ENCODE results near the gene CDKN2B-AS1.

CDKN2B-AS1 gene

DNA sequence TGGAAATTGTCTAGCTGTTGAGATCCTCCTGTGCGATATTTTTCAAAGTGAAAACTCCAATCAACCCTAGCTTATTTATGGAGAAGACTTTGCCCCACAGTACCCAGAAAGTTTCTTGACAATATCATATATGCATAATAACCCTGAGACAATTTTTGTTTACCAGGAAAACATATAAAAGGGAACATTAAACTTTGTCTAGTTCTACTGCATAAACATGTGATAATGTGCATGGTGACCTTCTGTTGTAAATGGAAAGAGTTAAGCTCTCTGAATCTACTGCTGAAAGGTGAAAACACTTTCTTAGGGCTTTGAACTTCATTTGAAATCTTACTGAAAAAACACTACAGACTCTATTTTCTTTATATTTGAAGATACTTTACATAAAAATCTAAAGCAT is 46.8 kb downstream of the CDKN2B-AS1 start:
- no peaks in the 10 kb centered on the region for H3K4me1 ChIP-seq (ENCODE audit: control insufficient read depth, insufficient read depth, low read length)
- H3K9ac ChIP-seq (ENCODE audit: low read depth, low read length) = no peak overlapping the region
- no peak overlapping the region for H3K4me3 ChIP-seq (ENCODE audit: low read depth, low read length)
- no peaks in the 10 kb centered on the region for H3K9me3 ChIP-seq (ENCODE audit: control insufficient read depth, insufficient read depth, low read length)
- no peaks in the 10 kb centered on the region for H3K36me3 ChIP-seq (ENCODE audit: control insufficient read depth, insufficient read depth, low read length)
- no peaks in the 10 kb centered on the region for H3K27me3 ChIP-seq (ENCODE audit: control insufficient read depth, insufficient read depth, low read length)

DNA sequence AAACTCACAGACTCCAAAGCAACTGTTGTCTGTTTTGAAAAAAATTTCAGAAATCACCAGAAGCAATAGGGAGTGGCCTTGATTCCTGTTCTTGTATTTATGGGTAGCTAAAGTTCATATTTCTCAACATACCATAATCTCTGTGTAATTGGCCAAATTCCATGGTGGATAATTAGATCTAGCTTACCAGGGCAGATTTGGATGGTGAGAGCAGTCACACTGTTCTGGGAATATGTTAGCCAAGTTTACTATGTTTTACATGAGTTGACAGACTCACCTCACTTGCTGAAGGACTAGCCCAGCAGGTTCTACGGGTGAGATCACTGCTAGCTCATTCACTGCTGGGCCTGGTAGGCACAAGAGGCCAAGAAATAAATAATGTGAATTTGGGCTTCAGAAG is 47.2 kb downstream of the CDKN2B-AS1 start:
- no peak overlapping the region for H3K9ac ChIP-seq (ENCODE audit: low read depth, low read length)
- no peaks in the 10 kb centered on the region for H3K36me3 ChIP-seq (ENCODE audit: control insufficient read depth, insufficient read depth, low read length)
- H3K4me3 ChIP-seq (ENCODE audit: low read depth, low read length) = no peak overlapping the region
- no peaks in the 10 kb centered on the region for H3K27me3 ChIP-seq (ENCODE audit: control insufficient read depth, insufficient read depth, low read length)
- H3K4me1 ChIP-seq (ENCODE audit: control insufficient read depth, insufficient read depth, low read length) = no peaks in the 10 kb centered on the region
- no peaks in the 10 kb centered on the region for H3K9me3 ChIP-seq (ENCODE audit: control insufficient read depth, insufficient read depth, low read length)

DNA sequence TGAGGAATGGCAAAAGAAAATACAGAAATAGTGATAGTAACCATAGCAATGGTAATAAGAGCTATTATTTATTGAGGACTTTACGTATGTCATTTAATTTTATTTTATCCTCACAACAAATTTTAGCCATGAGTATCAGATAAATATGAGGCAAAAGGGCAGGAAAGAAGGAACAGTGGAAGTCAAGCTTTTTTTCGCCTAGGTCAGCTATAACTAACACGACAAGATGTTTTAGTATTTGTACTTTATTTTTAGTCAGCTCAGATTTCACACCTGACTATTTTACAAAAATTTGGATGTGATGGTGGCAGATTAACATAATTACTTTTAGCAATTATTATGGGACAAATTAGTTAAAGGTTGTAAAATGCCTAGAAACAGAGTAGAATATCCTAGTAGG is 49.3 kb downstream of the CDKN2B-AS1 start:
- no peaks in the 10 kb centered on the region for H3K9me3 ChIP-seq (ENCODE audit: control insufficient read depth, insufficient read depth, low read length)
- no peaks in the 10 kb centered on the region for H3K4me1 ChIP-seq (ENCODE audit: control insufficient read depth, insufficient read depth, low read length)
- H3K36me3 ChIP-seq (ENCODE audit: control insufficient read depth, insufficient read depth, low read length) = no peaks in the 10 kb centered on the region
- no peak overlapping the region for H3K4me3 ChIP-seq (ENCODE audit: low read depth, low read length)
- H3K27me3 ChIP-seq (ENCODE audit: control insufficient read depth, insufficient read depth, low read length) = no peaks in the 10 kb centered on the region
- H3K9ac ChIP-seq (ENCODE audit: low read depth, low read length) = no peak overlapping the region

DNA sequence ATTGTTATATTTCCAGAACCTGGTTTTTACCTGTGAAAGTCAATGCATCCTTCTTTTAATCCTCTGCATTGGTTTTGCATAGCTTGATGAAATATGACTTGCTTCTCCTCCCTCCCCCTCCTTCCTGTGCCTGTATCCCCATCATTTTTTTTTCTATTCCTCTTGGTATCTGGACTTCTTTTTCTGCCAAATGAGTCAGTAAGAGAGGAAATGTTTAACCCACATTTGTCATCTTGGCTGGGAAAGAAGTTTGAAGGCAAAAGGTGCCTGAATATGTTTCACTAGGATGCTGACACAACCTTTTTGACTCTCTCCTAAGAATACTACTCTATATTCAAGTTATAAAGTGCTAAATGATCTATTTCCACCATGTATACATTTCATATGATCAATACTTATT is 50.0 kb downstream of the CDKN2B-AS1 start:
- H3K4me1 ChIP-seq (ENCODE audit: control insufficient read depth, insufficient read depth, low read length) = no peaks in the 10 kb centered on the region

DNA sequence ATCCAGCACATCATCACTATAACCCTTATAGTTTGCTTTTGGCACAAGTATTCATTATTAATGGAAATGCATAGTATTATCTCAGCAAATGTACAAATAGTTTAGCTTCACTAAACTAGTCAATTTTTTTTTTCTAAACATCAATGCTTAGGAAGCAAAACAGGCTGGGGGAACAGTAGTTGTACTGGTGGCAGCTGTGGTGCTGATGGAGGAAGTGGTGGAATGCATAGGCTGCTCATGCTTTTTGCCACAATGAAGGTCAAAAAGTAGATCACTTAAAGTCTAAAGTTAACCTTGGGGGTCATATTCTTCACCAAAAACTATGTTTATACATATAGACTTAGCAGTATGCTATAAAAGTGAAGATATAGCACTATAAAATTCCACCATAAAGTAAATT is 50.8 kb downstream of the CDKN2B-AS1 start:
- Histone ChIP-seq H3K9ac (ENCODE audit: low read depth, low read length) (no peak overlapping the region), H3K4me1 (ENCODE audit: control insufficient read depth, insufficient read depth, low read length) (no peaks in the 10 kb centered on the region), H3K36me3 (ENCODE audit: control insufficient read depth, insufficient read depth, low read length) (no peaks in the 10 kb centered on the region), H3K9me3 (ENCODE audit: control insufficient read depth, insufficient read depth, low read length) (no peaks in the 10 kb centered on the region), H3K27me3 (ENCODE audit: control insufficient read depth, insufficient read depth, low read length) (no peaks in the 10 kb centered on the region), H3K4me3 (ENCODE audit: low read depth, low read length) (no peak overlapping the region)

More for the DNA sequence above, 50.0 kb downstream of the CDKN2B-AS1 start:
- no peaks in the 10 kb centered on the region for H3K27me3 ChIP-seq (ENCODE audit: control insufficient read depth, insufficient read depth, low read length)
- no peaks in the 10 kb centered on the region for H3K9me3 ChIP-seq (ENCODE audit: control insufficient read depth, insufficient read depth, low read length)
- no peak overlapping the region for H3K4me3 ChIP-seq (ENCODE audit: low read depth, low read length)
- no peak overlapping the region for H3K9ac ChIP-seq (ENCODE audit: low read depth, low read length)
- H3K36me3 ChIP-seq (ENCODE audit: control insufficient read depth, insufficient read depth, low read length) = no peaks in the 10 kb centered on the region

DNA sequence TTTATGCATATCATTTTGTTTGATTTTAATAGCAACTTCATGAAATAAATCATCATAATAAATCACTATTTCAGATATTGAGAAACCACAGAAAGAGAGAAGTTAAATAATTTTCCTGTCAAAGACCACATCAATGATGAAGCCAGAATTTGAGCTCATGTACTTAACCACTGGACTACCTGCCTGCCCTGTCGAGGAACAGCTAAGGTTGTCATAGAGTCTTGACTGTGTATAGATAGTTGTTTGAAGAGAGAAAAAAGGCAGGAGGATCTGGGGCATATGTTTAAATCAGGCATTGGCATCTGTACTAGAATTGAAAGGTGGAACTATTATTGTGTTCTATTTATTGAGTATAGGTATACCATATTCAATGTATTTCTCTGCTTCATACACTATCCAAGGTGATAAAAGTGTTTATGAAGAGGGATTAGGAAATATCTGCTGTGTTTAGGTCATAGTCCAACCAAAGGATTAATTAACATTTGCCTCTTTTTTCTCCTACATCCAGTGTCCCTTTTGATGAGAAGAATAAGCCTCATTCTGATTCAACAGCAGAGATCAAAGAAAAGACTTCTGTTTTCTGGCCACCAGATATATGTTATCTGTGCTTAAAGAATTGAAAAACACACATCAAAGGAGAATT is 51.8 kb downstream of the CDKN2B-AS1 start:
- Histone ChIP-seq H3K4me1 (ENCODE audit: control insufficient read depth, insufficient read depth, low read length) (no peaks in the 10 kb centered on the region), H3K36me3 (ENCODE audit: control insufficient read depth, insufficient read depth, low read length) (no peaks in the 10 kb centered on the region)

DNA sequence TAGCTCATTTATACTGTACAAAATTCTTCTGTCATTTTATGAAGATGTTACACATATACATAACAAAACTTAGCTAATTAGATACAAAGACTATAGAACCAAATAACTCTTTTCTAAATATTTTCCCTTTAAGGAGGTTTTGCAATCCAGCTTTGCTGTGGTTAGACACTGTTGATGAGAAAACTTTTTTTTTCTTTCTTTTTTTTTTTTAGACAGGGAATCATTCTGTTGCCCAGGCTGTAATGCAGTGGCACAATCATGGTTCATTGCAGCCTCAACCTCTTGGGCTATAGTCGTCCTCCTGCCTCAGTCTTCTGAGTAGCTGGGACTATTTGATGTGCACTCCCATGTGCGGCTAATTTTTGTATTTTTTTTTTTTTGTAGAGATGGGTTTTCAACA is 53.0 kb downstream of the CDKN2B-AS1 start:
- Histone ChIP-seq H3K9me3 (ENCODE audit: control insufficient read depth, insufficient read depth, low read length) (no peaks in the 10 kb centered on the region), H3K9ac (ENCODE audit: low read depth, low read length) (no peak overlapping the region), H3K4me3 (ENCODE audit: low read depth, low read length) (no peak overlapping the region), H3K4me1 (ENCODE audit: control insufficient read depth, insufficient read depth, low read length) (no peaks in the 10 kb centered on the region), H3K36me3 (ENCODE audit: control insufficient read depth, insufficient read depth, low read length) (no peaks in the 10 kb centered on the region), H3K27me3 (ENCODE audit: control insufficient read depth, insufficient read depth, low read length) (no peaks in the 10 kb centered on the region)

More for the DNA sequence above, 51.8 kb downstream of the CDKN2B-AS1 start:
- no peaks in the 10 kb centered on the region for H3K27me3 ChIP-seq (ENCODE audit: control insufficient read depth, insufficient read depth, low read length)
- no peaks in the 10 kb centered on the region for H3K9me3 ChIP-seq (ENCODE audit: control insufficient read depth, insufficient read depth, low read length)
- no peak overlapping the region for H3K9ac ChIP-seq (ENCODE audit: low read depth, low read length)
- H3K4me3 ChIP-seq (ENCODE audit: low read depth, low read length) = no peak overlapping the region

DNA sequence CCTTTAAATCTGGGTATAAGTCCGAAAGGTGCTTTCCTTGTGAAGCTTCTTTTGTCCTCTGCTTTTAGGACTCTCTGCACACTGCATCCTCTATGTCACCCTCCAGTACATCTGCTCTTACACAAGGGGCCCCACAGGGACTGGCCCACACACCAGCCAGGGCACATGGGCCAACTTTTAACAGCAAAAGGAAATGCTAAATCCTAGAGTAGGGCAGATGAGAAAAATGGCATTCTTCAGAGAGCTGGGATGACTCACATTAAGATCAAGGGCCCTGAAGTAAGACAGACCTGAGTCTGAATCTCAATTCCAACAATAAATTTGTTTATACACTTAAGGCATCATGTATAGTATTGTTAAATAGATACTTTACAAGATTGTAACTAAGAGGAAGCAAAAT is 54.8 kb downstream of the CDKN2B-AS1 start:
- no peaks in the 10 kb centered on the region for H3K27me3 ChIP-seq (ENCODE audit: control insufficient read depth, insufficient read depth, low read length)
- H3K4me3 ChIP-seq (ENCODE audit: low read depth, low read length) = no peak overlapping the region
- no peaks in the 10 kb centered on the region for H3K36me3 ChIP-seq (ENCODE audit: control insufficient read depth, insufficient read depth, low read length)
- H3K9me3 ChIP-seq (ENCODE audit: control insufficient read depth, insufficient read depth, low read length) = no peaks in the 10 kb centered on the region
- H3K4me1 ChIP-seq (ENCODE audit: control insufficient read depth, insufficient read depth, low read length) = no peaks in the 10 kb centered on the region
- no peak overlapping the region for H3K9ac ChIP-seq (ENCODE audit: low read depth, low read length)

DNA sequence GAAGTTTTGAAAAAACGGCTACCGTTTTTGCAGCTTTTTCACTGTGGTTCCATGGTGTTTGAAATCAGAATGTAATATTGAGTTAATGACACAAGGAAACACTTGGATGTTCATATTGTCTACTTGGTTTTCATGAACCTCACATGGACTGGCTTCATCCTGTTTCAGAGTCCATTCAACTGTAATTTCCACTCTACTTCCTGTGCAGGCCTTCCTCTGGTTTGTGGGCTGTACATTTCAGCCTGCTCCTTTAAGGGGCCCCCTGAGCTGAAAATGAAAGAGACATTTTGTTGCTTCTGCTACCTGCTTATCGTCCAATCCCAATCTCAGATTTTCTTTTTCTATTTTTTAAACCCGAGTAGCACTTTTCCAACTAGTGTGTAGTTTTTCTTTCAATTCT is 56.3 kb downstream of the CDKN2B-AS1 start:
- Histone ChIP-seq H3K27me3 (ENCODE audit: control insufficient read depth, insufficient read depth, low read length) (no peaks in the 10 kb centered on the region), H3K4me3 (ENCODE audit: low read depth, low read length) (no peak overlapping the region), H3K9ac (ENCODE audit: low read depth, low read length) (no peak overlapping the region), H3K4me1 (ENCODE audit: control insufficient read depth, insufficient read depth, low read length) (no peaks in the 10 kb centered on the region), H3K36me3 (ENCODE audit: control insufficient read depth, insufficient read depth, low read length) (no peaks in the 10 kb centered on the region), H3K9me3 (ENCODE audit: control insufficient read depth, insufficient read depth, low read length) (no peaks in the 10 kb centered on the region)

DNA sequence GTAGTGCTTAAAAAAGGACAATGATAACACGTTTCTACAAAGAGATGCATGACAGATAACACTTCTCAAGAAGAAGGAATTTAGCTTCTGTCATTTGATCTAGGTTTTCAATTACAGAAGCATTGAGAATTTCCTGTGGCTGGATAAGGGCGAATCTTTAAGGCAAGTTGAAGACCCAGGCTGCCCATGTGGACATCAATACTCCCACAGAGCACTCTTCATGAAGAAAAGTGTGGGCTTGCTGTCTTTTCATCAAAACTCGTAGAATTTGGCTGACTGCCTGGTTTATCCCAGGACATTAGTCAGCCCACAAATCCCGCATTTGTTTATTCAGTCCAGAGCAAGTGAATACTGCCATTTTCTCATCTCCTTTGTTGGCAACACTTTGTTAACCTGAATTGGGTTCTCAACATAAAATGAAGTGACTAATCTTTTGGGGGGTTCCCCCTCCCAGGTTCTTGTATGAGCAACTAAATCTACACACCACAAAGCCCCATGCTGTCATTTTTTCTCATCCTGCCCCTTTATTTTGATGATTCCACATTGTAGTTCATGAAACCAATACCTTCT is 57.9 kb downstream of the CDKN2B-AS1 start:
- Histone ChIP-seq H3K9me3 (ENCODE audit: control insufficient read depth, insufficient read depth, low read length) (no peaks in the 10 kb centered on the region), H3K9ac (ENCODE audit: low read depth, low read length) (no peak overlapping the region), H3K4me3 (ENCODE audit: low read depth, low read length) (no peak overlapping the region), H3K36me3 (ENCODE audit: control insufficient read depth, insufficient read depth, low read length) (no peaks in the 10 kb centered on the region), H3K27me3 (ENCODE audit: control insufficient read depth, insufficient read depth, low read length) (no peaks in the 10 kb centered on the region), H3K4me1 (ENCODE audit: control insufficient read depth, insufficient read depth, low read length) (no peaks in the 10 kb centered on the region)

DNA sequence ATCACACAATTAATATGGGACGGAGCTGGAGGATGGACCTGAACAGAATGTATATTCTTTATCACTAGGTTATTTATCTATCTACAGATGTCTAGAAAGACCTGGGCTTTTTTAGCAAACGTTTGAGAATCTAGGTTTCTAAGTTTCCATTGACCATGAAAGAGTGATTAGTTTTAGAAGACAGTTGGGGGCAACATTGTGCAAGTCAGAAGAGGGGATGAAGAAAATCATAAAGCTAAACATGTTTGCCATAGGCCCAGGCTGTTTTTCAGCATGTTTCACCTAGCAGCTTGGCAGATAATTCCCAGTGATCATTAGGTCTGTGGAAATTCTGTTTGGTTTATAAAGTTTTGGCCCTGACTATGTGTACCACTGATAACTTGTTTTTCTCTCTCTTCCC is 58.6 kb downstream of the CDKN2B-AS1 start:
- Histone ChIP-seq H3K4me3 (ENCODE audit: low read depth, low read length) (no peak overlapping the region), H3K4me1 (ENCODE audit: control insufficient read depth, insufficient read depth, low read length) (no peaks in the 10 kb centered on the region), H3K36me3 (ENCODE audit: control insufficient read depth, insufficient read depth, low read length) (no peaks in the 10 kb centered on the region), H3K9ac (ENCODE audit: low read depth, low read length) (no peak overlapping the region), H3K9me3 (ENCODE audit: control insufficient read depth, insufficient read depth, low read length) (no peaks in the 10 kb centered on the region), H3K27me3 (ENCODE audit: control insufficient read depth, insufficient read depth, low read length) (no peaks in the 10 kb centered on the region)

DNA sequence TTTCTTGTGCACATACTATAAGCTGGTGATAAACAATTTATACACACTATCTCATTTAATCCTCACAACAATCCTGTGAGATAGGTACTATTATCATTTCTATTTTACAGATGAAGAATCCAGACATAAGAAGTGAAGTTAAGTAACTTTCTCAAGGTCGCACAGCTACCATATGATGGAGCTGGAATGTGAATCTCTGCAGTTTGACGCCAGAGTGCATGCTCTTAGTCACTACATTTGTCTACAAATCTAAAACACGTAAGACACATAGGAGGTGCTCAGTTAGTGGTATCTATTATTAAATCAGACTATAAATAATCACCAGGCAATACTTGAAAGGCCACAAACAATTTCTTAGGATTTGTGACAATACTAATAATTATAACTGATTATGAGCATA is 59.5 kb downstream of the CDKN2B-AS1 start:
- H3K9me3 ChIP-seq (ENCODE audit: control insufficient read depth, insufficient read depth, low read length) = no peaks in the 10 kb centered on the region
- no peaks in the 10 kb centered on the region for H3K27me3 ChIP-seq (ENCODE audit: control insufficient read depth, insufficient read depth, low read length)
- no peaks in the 10 kb centered on the region for H3K4me1 ChIP-seq (ENCODE audit: control insufficient read depth, insufficient read depth, low read length)
- H3K4me3 ChIP-seq (ENCODE audit: low read depth, low read length) = no peak overlapping the region
- H3K9ac ChIP-seq (ENCODE audit: low read depth, low read length) = no peak overlapping the region
- no peaks in the 10 kb centered on the region for H3K36me3 ChIP-seq (ENCODE audit: control insufficient read depth, insufficient read depth, low read length)
